ENCODE data around the gene DCK.

DNA sequence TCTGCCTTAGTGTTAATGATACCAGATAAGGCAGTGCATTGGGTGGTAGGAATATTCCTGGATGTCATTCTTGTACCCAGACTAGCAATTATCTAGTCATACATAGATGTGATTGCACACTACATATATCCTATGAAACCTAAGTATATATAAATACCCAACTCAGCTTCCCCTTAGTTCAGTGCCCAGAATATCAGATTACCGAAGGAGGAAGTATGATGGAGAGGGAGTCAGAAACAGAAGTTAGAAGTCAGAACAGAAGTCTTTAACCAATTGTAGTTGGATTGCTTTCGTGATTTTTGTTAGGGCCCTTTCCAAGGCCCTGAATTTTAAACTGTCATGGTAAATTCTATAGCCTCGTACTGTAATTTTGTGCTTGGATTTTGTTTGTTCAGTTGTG lies 48.4 kb upstream of the DCK start:
- TF ChIP-seq, protein P1, sequence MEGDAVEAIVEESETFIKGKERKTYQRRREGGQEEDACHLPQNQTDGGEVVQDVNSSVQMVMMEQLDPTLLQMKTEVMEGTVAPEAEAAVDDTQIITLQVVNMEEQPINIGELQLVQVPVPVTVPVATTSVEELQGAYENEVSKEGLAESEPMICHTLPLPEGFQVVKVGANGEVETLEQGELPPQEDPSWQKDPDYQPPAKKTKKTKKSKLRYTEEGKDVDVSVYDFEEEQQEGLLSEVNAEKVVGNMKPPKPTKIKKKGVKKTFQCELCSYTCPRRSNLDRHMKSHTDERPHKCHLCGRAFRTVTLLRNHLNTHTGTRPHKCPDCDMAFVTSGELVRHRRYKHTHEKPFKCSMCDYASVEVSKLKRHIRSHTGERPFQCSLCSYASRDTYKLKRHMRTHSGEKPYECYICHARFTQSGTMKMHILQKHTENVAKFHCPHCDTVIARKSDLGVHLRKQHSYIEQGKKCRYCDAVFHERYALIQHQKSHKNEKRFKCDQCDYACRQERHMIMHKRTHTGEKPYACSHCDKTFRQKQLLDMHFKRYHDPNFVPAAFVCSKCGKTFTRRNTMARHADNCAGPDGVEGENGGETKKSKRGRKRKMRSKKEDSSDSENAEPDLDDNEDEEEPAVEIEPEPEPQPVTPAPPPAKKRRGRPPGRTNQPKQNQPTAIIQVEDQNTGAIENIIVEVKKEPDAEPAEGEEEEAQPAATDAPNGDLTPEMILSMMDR (IDR thresholded peaks at IDR 0.05), result no peak
- TF ChIP-seq POLR2A (IDR thresholded peaks at IDR 0.05), result no peak

Data from body of pancreas (tissue), 4 donors.